T-helper 2 cell treated with Interferon-gamma antibody and Interleukin-4, amounts not matched to agents 5 μg/mL and 100 μg/mL, for 36 hours (primary cell): ENCODE data around the gene KRT5.

Experiments
- DNase-seq: peaks from one replicate; pipeline ENCODE4 v3.0.0; 2021; ENCODE audit warnings: low spot score
- H3K27ac Mint-ChIP-seq: one replicate; pipeline ENCODE4 v1.8.0; 2021; ENCODE audit warnings: mild to moderate bottlenecking, mixed read lengths
- H3K27me3 Mint-ChIP-seq: one replicate; pipeline ENCODE4 v1.8.0; 2021; ENCODE audit warnings: low read depth, mixed read lengths
- H3K36me3 Mint-ChIP-seq: one replicate; pipeline ENCODE4 v1.8.0; 2021; ENCODE audit warnings: low read depth, mixed read lengths
- H3K4me1 Mint-ChIP-seq: one replicate; pipeline ENCODE4 v1.8.0; 2021; ENCODE audit warnings: low read depth, mixed read lengths
- H3K4me3 Mint-ChIP-seq: one replicate; pipeline ENCODE4 v1.8.0; 2022; ENCODE audit warnings: mild to moderate bottlenecking, moderate library complexity, mixed read lengths
- H3K9me3 Mint-ChIP-seq: one replicate; pipeline ENCODE4 v1.8.0; 2021; ENCODE audit warnings: mixed read lengths

The KRT5 gene

DNA sequence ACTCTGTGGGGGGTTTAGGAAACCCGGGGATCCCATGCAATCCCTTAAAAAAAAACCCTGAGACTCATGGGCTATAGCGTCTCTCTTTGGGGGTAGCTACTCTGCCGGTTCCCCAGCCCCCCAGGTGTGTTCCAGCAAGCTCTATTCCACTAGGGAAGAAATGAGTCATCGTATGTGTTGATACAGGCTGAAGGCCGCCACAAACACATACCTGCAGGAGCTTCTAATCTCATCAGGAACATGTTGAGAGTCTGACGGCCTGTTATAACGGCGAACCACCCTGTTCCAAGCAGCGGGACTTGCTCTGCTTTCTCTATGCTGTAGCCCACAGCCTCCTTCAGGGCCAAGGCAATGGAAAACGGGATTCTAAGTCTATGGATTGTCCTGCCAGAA is 977 bp upstream of the KRT5 start:
- Mint-ChIP-seq H3K4me1 (no peaks in the 10 kb centered on the region), H3K4me3 (no peak overlapping the region), H3K27ac (no peak overlapping the region), H3K9me3 (no peaks in the 10 kb centered on the region), H3K27me3 (no peaks in the 10 kb centered on the region), H3K36me3 (no peaks in the 10 kb centered on the region)
- DNase-seq, result no peak

DNA sequence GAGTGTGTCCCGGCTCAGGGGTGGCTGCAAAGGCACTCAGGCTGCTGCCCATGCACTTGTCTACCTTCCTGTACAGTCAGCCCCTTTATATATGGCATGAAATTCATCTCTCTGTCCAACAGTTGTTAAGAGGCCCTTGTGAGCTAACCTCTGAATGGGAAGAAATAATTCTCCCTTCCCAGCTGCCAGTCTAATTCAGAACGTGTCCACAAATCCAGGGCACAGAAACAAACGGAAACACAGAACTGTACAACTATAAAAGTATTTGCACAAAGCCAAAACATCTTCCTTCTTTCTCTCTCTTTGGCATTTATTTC is 849 bp downstream of the KRT5 start:
- Mint-ChIP-seq H3K4me1 (no peaks in the 10 kb centered on the region), H3K27me3 (no peaks in the 10 kb centered on the region), H3K9me3 (no peaks in the 10 kb centered on the region), H3K4me3 (no peak overlapping the region), H3K36me3 (no peaks in the 10 kb centered on the region), H3K27ac (no peak overlapping the region)
- no peak for DNase-seq

DNA sequence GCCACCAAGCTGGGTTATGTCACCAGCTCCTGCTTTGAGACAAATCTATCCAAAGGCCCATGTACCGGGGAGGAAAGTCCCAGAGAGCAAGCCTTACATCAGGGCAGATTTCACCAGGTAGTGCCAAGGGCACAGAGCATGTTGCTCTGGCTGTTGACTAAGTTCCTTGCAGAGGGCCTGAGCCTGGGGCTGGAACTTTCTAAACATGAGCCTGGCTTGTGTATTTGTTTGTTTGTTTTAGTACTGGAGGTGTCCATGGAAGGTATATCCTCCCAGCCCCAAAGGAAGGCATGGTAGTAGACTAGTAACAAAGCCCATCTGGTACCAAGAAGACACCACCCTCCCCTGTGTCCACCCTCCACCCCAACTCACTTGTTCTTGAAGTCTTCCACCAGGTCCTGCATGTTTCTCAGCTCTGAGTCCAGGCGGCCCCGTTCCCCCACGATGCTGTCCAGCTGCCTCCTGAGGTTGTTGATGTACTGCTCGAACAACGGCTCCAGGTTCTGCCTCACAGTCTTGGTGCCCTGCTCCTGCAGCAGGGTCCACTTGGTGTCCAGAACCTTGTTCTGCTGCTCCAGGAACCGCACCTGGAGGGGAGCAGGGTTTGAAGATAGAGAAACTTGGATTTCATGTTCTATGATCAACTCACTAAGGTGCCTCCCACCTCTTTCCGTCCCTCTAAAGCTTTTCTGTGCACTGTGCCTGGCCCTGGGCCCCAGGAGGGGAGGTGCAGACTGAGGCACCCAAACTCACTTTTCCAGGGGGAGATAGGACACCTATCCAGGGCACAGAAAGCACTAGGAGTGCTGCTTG is 1.4 kb downstream of the KRT5 start:
- Mint-ChIP-seq H3K36me3 (no peaks in the 10 kb centered on the region), H3K4me1 (no peaks in the 10 kb centered on the region), H3K4me3 (no peak overlapping the region), H3K9me3 (no peaks in the 10 kb centered on the region), H3K27me3 (no peaks in the 10 kb centered on the region), H3K27ac (no peak overlapping the region)
- no peak for DNase-seq

- Mint-ChIP-seq H3K36me3 (no peaks in the 10 kb centered on the region), H3K27ac (no peak overlapping the region), H3K4me3 (no peak overlapping the region), H3K27me3 (no peaks in the 10 kb centered on the region), H3K9me3 (no peaks in the 10 kb centered on the region), H3K4me1 (no peaks in the 10 kb centered on the region)
- no peak for DNase-seq
Observed at GRCh38 chr12:52517888-52518287, 2.3 kb downstream of the KRT5 start.

GRCh38 chr12:52517005-52517835 is 3.0 kb downstream of the KRT5 start:
- no peaks in the 10 kb centered on the region for H3K4me1 Mint-ChIP-seq
- no peak for DNase-seq
- H3K4me3 Mint-ChIP-seq, result no peak overlapping the region
- no peaks in the 10 kb centered on the region for H3K36me3 Mint-ChIP-seq
- H3K27ac Mint-ChIP-seq, result no peak overlapping the region
- no peaks in the 10 kb centered on the region for H3K9me3 Mint-ChIP-seq
- no peaks in the 10 kb centered on the region for H3K27me3 Mint-ChIP-seq

DNA sequence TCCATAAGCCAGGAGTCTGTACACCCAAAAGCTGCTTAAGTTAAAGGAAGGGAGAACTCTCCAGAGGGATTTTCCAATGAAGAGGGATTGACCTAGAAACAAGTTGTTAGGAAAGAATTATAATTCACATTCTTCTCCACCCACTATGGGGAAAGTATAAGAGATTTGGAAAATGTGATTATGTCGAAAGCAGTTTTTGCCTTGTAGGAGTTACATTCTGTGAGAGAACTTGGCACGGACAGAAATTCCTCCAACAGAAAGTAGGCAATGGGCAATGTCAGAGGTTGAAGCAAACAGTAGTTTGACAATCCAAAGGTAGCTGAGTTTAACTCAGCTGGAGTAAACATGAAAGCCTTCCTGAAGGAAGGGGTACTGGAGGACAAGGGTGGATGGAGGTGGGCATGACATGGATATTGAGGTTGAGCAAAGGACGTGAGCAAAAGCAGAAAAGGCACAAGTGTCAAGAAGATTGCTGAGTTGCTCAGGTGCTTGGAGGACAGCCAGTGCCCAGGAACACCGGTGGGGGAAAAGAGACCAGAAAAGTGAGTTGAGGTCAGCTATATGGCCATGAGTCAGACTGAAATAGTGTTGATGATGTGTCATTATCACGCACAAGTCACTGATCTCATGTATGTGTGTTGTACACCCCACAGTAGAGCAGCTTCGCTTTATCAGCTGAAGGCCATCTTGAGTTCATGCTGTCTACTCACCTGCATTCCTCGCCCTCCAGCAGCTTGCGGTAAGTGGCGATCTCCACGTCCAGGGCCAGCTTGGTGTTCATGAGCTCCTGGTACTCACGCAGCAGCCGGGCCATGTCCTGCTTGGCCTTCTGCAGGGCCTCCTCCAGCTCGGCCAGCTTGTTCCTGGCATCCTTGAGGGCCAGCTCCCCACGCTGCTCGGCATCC is 4.0 kb downstream of the KRT5 start:
- no peak for DNase-seq
- Mint-ChIP-seq H3K27me3 (no peaks in the 10 kb centered on the region), H3K27ac (no peak overlapping the region), H3K4me1 (no peaks in the 10 kb centered on the region), H3K9me3 (peaks cover 7% of the 10 kb centered on the region), H3K4me3 (no peak overlapping the region), H3K36me3 (no peaks in the 10 kb centered on the region)

GRCh38 chr12:52515319-52515646 is 4.9 kb downstream of the KRT5 start:
- Mint-ChIP-seq H3K27me3 (no peaks in the 10 kb centered on the region), H3K4me3 (no peak overlapping the region), H3K36me3 (no peaks in the 10 kb centered on the region), H3K4me1 (no peaks in the 10 kb centered on the region), H3K27ac (no peak overlapping the region), H3K9me3 (peaks cover 11% of the 10 kb centered on the region)
- no peak for DNase-seq

DNA sequence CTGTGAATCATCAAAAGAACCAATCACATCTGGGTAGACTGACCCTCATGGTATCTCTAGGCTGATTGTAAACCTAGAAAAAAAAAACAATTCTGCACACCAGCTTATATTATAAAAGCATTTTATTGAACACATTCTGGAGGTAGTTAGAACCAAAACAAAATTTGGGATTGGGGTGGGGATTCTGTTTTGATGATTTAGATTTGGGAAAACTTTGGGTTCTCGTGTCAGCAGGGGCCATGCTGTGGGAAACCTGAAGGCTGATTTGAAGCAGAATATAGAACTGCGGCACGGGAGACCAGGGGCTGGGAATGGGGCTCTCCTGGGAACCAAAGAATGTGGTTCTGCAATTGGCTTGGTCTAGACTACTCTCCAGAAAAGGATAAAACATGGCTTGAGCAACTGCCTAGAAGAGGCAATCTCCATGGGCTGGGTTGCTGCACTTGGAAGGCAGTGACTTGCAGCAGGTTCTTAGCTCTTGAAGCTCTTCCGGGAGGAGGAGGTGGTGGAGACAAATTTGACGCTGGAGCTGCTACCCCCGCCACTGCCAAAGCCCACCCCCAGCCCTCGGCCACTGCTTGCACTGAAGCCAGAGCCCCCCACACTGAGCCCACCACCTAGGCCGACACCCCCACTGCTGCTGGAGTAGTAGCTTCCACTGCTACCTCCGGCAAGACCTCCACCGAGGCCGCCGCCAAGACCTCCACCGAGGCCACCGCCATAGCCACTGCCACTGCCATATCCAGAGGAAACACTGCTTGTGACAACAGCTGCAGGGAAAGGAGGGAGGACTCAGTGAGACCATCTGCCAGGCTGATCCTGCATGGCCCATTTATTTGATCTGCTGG is 5.5 kb downstream of the KRT5 start:
- peaks cover 11% of the 10 kb centered on the region for H3K9me3 Mint-ChIP-seq
- H3K36me3 Mint-ChIP-seq, result no peaks in the 10 kb centered on the region
- H3K4me3 Mint-ChIP-seq, result no peak overlapping the region
- no peak overlapping the region for H3K27ac Mint-ChIP-seq
- H3K4me1 Mint-ChIP-seq, result no peaks in the 10 kb centered on the region
- H3K27me3 Mint-ChIP-seq, result peaks cover 2% of the 10 kb centered on the region
- no peak for DNase-seq

- Mint-ChIP-seq H3K4me1 (no peaks in the 10 kb centered on the region), H3K4me3 (no peak overlapping the region), H3K27me3 (peaks cover 5% of the 10 kb centered on the region), H3K36me3 (no peaks in the 10 kb centered on the region), H3K27ac (no peak overlapping the region), H3K9me3 (peaks cover 11% of the 10 kb centered on the region)
- no peak for DNase-seq
Observed at GRCh38 chr12:52513736-52514135, 6.5 kb downstream of the KRT5 start.

DNA sequence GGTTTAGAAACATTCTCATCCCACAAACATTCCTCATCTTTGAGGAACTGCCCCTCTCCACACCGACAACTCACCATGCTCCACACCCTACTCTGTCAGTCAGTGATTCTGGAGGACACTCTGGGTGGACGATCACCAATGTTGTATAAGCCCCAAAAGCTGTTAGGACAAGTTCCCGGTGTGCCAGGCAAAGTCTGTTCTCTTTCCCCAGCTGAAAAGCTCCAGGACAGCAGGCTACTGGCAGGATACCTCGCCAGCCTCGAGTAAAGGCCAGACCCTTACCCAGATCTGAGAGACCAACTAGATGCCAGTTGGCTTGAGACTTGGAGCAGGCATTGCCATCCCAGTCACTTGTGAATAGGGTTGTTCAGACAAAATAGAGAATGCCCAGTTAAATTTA is 12.0 kb downstream of the KRT5 start:
- Mint-ChIP-seq H3K27ac (no peak overlapping the region), H3K9me3 (peaks cover 11% of the 10 kb centered on the region), H3K36me3 (no peaks in the 10 kb centered on the region), H3K4me3 (no peak overlapping the region), H3K27me3 (peaks cover 30% of the 10 kb centered on the region), H3K4me1 (no peaks in the 10 kb centered on the region)
- no peak for DNase-seq

GRCh38 chr12:52506858-52507715 is 13.1 kb downstream of the KRT5 start:
- Mint-ChIP-seq H3K4me3 (no peak overlapping the region), H3K4me1 (no peaks in the 10 kb centered on the region), H3K27ac (no peak overlapping the region), H3K27me3 (peaks cover 33% of the 10 kb centered on the region), H3K36me3 (no peaks in the 10 kb centered on the region), H3K9me3 (peaks cover 11% of the 10 kb centered on the region)
- DNase-seq, result no peak

- peaks cover 33% of the 10 kb centered on the region for H3K27me3 Mint-ChIP-seq
- no peak overlapping the region for H3K27ac Mint-ChIP-seq
- no peaks in the 10 kb centered on the region for H3K36me3 Mint-ChIP-seq
- no peak overlapping the region for H3K4me3 Mint-ChIP-seq
- no peak for DNase-seq
- no peaks in the 10 kb centered on the region for H3K9me3 Mint-ChIP-seq
- H3K4me1 Mint-ChIP-seq, result no peaks in the 10 kb centered on the region
Observed at GRCh38 chr12:52502877-52503276, 17.3 kb downstream of the KRT5 start.

DNA sequence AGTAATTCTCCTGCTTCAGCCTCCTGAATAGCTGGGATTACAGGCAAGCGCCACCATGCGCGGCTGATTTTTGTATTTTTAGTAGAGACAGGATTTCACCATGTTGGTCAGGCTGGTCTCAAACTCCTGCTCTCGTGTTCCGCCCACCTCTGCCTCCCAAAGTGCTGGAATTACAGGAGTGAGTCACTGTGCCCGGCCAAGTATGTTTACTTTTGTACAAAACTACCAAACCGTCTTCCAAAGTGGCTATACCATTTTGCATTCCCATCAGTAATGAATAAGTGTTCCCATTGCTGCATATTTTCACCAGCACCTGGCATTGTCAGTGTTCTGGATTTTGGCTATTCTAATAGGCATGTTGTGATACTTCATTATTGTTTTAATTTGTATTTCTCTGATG is 18.7 kb downstream of the KRT5 start:
- Mint-ChIP-seq H3K36me3 (no peaks in the 10 kb centered on the region), H3K4me1 (no peaks in the 10 kb centered on the region), H3K9me3 (no peaks in the 10 kb centered on the region), H3K27ac (no peak overlapping the region), H3K27me3 (peaks cover 22% of the 10 kb centered on the region), H3K4me3 (no peak overlapping the region)
- no peak for DNase-seq
